Activated CD4-positive, alpha-beta T cell treated with anti-CD3 and anti-CD28 coated beads, Interleukin-2, amount 50 U/mL, for 4 hours (primary cell): ENCODE results near the gene CCNYL1.
"Not testable (repeated sequence)": the region's sequence is repeated elsewhere in the genome, so short reads cannot be mapped to it uniquely, and the experiment has no call there.

Source experiments
- DNase-seq, 2 experiments: peaks; one replicate each; pipeline ENCODE4 v3.0.0-alpha.2; 2020

The CCNYL1 gene

GRCh38 chr2:207710814-207711740 lies at the start of gene CCNYL1:
CCNYL1 (plus strand) TSS chr2:207711640; CDS start chr2:207711897, 257 bp downstream.
- DNase-seq = peak; percentile 96 to 97

GRCh38 chr2:207662203-207662602 lies 49.2 kb upstream of the CCNYL1 start:
- no peak for DNase-seq

- DNase-seq = no peak
These were observed 47.4 kb upstream of the CCNYL1 start for GRCh38 chr2:207663870-207664545.

GRCh38 chr2:207670887-207671286 lies 40.6 kb upstream of the CCNYL1 start:
- no peak for DNase-seq

GRCh38 chr2:207673431-207673830 lies 38.0 kb upstream of the CCNYL1 start:
- no peak for DNase-seq

- no peak for DNase-seq
These were observed 37.1 kb upstream of the CCNYL1 start for GRCh38 chr2:207674266-207674774.

GRCh38 chr2:207674826-207675225 lies 36.6 kb upstream of the CCNYL1 start:
- DNase-seq = no peak

GRCh38 chr2:207676827-207677354 lies 34.5 kb upstream of the CCNYL1 start:
- no peak for DNase-seq

GRCh38 chr2:207681431-207681830 lies 30.0 kb upstream of the CCNYL1 start:
- no peak for DNase-seq

- DNase-seq = no peak
These were observed 28.9 kb upstream of the CCNYL1 start for GRCh38 chr2:207682557-207682956.

GRCh38 chr2:207683438-207683837 lies 28.0 kb upstream of the CCNYL1 start:
- DNase-seq = no peak

- DNase-seq = no peak
These were observed 27.4 kb upstream of the CCNYL1 start for GRCh38 chr2:207683879-207684627.

GRCh38 chr2:207686812-207687211 lies 24.6 kb upstream of the CCNYL1 start:
- no peak for DNase-seq

- no peak for DNase-seq
These were observed 22.8 kb upstream of the CCNYL1 start for GRCh38 chr2:207688597-207688996.

- not testable (repeated sequence) for DNase-seq
These were observed 20.5 kb upstream of the CCNYL1 start for GRCh38 chr2:207690845-207691461.

GRCh38 chr2:207692206-207693065 lies 19.0 kb upstream of the CCNYL1 start:
- DNase-seq = peak; percentile 42 to 50

- DNase-seq = no peak
These were observed 17.7 kb upstream of the CCNYL1 start for GRCh38 chr2:207693641-207694249.

GRCh38 chr2:207694811-207695281 lies 16.6 kb upstream of the CCNYL1 start:
- no peak for DNase-seq

- no peak for DNase-seq
These were observed 16.1 kb upstream of the CCNYL1 start for GRCh38 chr2:207695293-207695692.

- DNase-seq = not testable (repeated sequence)
These were observed 14.5 kb upstream of the CCNYL1 start for GRCh38 chr2:207696911-207697310.

- no peak for DNase-seq
These were observed 14.0 kb upstream of the CCNYL1 start for GRCh38 chr2:207697411-207697810.
